Dermis microvascular lymphatic vessel endothelial cell (primary cell): ENCODE results near the gene SLC39A10. TPM values are rescaled to one million over a fixed set of nuclear protein-coding genes. Genes with fewer than 3 reads are reported as not detected.

Source experiments
- DNase-seq, 2 donors: peaks; one replicate each; pipeline versions ENCODE4 v3.0.0 to v3.0.0-alpha.2; 2010; ENCODE audit warnings: low read depth in 2 of 2
- total RNA-seq: library from RNA; depleted of rRNA; stranded (reverse); fragments of >200 nt; gene quantifications from 2 replicates; pipeline ENCODE4 v1.2.1, GENCODE V29; 2014

Gene SLC39A10
- total RNA-seq, 1 donor from 2014 or later = 23.2 TPM

- DNase-seq = no peak
Observed at GRCh38 chr2:195727106-195727505, 70.1 kb downstream of the SLC39A10 start.

- DNase-seq = no peak
Observed at GRCh38 chr2:195730912-195731311, 73.9 kb downstream of the SLC39A10 start.

- DNase-seq = no peak
Observed at GRCh38 chr2:195732574-195732973, 75.5 kb downstream of the SLC39A10 start.

GRCh38 chr2:195733831-195734230 lies 76.8 kb downstream of the SLC39A10 start:
- no peak for DNase-seq

DNA sequence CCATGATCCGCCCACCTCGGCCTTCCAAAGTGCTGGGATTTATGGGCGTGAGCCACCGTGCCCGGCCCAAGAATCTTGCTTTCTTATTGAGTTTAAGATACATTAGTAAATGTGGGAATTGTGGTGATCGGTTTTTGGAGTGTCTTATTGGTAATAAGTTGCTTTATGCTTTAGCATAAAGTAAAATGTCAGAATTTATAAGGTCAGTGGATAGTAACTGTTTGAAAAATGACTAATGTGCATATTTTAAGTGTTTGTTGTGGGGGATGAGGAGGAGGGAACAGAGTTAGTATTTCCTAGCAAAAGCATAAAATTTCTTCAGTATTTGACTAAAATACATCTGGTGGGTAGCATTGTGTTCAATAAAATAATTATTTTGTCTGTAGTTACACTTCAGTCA lies 77.4 kb downstream of the SLC39A10 start:
- DNase-seq = no peak

GRCh38 chr2:195734931-195735330 lies 77.9 kb downstream of the SLC39A10 start:
- DNase-seq = no peak

- DNase-seq = no peak
Observed at GRCh38 chr2:195735347-195735746, 78.3 kb downstream of the SLC39A10 start.

DNA sequence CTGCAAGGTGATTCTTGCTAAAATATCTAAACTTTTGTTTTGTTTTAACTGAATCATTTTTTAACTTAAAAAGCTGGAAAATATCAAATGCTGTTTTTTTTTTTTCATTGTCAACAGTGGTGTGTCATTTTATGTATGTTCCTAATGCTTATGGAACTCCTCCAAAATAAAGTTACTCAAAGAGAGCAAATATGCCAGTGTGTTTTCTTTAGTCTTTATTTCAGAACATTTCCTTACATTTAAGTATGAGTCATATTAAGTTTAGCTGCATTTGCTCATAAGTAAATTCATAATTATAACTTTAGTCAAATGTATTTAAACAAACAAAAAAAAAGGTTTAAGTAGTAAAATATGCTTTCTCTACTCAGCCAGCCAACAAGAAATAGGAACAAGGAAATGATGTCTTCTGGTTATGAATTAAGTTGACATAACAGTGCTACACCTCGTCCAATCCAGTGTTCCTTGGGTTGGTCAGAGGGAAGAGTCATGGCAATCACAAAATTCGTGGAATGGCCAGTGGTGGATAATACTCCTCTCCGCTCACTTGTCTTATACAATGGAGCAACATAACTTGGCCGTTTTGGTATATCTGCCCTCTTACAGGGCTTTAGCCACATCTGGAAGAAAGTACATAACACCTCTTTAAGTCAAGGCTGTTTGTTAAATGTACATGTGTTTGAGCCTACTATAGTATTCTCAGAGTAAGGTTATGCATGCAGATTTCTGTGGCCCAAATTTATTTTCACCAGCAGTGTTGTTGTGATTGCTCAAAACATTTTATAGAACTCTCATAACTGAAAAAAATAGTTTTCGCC lies 80.7 kb downstream of the SLC39A10 start:
- peak in 1 of 2 donors; percentile 28 for DNase-seq

GRCh38 chr2:195741191-195741590 lies 84.2 kb downstream of the SLC39A10 start:
- no peak for DNase-seq

GRCh38 chr2:195756218-195756942 lies 99.4 kb downstream of the SLC39A10 start:
- no peak for DNase-seq

GRCh38 chr2:195758846-195759245 lies 101.8 kb downstream of the SLC39A10 start:
- DNase-seq = no peak

DNA sequence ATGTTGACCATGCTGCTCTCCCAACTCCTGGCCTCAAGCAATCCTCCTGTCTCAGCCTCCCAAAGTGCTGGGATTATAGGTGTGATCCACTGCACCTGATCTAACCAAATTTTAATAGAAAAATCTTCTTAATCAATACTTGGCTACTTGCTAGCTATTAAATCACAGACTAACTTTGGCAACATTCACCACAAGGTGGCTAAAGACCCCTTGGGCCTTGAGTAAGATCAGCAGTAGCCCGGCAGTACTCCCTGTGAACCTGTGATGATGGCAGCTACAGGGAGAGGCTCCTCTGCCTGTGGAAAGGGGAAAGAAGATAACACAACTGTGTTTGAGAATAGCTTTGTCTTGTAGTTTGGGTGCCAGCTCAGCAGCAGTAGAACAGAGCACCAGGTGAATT lies 102.9 kb downstream of the SLC39A10 start:
- no peak for DNase-seq

- no peak for DNase-seq
Observed at GRCh38 chr2:195763866-195764265, 106.8 kb downstream of the SLC39A10 start.

GRCh38 chr2:195766691-195767090 lies 109.7 kb downstream of the SLC39A10 start:
- DNase-seq = no peak

GRCh38 chr2:195768431-195768830 lies 111.4 kb downstream of the SLC39A10 start:
- no peak for DNase-seq

DNA sequence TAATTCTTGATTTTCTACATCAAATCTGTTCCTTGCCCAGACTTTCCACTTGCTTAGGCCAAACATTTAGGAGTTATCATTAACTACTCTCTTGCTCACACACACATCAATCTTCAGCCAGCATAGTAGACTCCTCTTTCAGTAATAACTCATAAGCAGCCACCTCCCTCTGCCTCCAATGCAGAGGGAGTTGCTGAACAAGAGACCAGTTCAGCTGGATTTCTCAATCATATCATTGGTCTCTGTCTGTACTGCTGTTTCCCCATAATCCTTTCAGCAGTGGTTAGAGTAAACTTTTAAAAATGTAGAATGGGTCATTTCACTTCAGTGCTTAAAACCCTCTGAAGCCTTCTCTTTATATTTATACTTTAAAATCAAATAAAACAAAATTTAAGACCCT lies 112.9 kb downstream of the SLC39A10 start:
- DNase-seq = no peak

DNA sequence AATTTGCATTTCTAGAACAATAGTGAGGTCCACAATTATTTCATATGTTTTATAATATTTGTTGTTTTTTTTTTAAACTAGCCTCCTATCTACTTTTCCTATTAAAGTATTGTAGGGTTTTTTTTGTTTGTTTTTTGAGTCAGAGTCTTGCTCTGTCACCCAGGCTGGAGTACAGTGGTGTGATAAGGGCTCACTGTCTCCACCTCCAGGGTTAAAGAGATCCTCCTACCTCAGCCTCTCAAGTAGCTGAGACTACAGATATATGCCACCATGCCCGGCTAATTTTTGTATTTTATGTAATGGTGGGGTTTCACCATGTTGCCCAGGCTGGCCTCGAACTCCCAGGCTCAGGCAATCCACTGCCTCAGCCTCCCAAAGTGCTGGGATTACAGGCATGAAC lies 122.5 kb downstream of the SLC39A10 start:
- DNase-seq = no peak

- DNase-seq = no peak
Observed at GRCh38 chr2:195782156-195782555, 125.1 kb downstream of the SLC39A10 start.
